ENCODE measurements around the gene CD177.

CD177 gene

GRCh38 chr19:43353606-43354304 lies at the start of gene CD177:
Gene CD177 (plus strand): TSS chr19:43353686. CDS start chr19:43353715, 29 bp downstream.
- H3K4me3 ChIP-seq (ENCODE audit: low read length), result no peak within 1 kb of the TSS
- TF ChIP-seq CTCF (IDR thresholded peaks at IDR 0.05; ENCODE audit: insufficient read depth, low read depth, low read length, missing control alignments), result no peak
- no peak for DNase-seq (ENCODE audit: low read depth)

GRCh38 chr19:43305642-43306041 lies 47.8 kb upstream of the CD177 start:
- peak; percentile 5 for TF ChIP-seq CTCF (IDR thresholded peaks at IDR 0.05; ENCODE audit: insufficient read depth, low read depth, low read length, missing control alignments)
- no peak overlapping the region for H3K4me3 ChIP-seq (ENCODE audit: low read length)
- no peak for DNase-seq (ENCODE audit: low read depth)

- H3K4me3 ChIP-seq (ENCODE audit: low read length), result no peak overlapping the region
- TF ChIP-seq CTCF (IDR thresholded peaks at IDR 0.05; ENCODE audit: insufficient read depth, low read depth, low read length, missing control alignments), result no peak
- peak; percentile 51 for DNase-seq (ENCODE audit: low read depth)
These were observed 47.4 kb upstream of the CD177 start for GRCh38 chr19:43306097-43306496.

GRCh38 chr19:43308244-43308815 lies 45.2 kb upstream of the CD177 start:
- TF ChIP-seq CTCF (IDR thresholded peaks at IDR 0.05; ENCODE audit: insufficient read depth, low read depth, low read length, missing control alignments), result no peak
- no peak overlapping the region for H3K4me3 ChIP-seq (ENCODE audit: low read length)

GRCh38 chr19:43309466-43309865 lies 44.0 kb upstream of the CD177 start:
- H3K4me3 ChIP-seq (ENCODE audit: low read length), result no peak overlapping the region
- no peak for TF ChIP-seq CTCF (IDR thresholded peaks at IDR 0.05; ENCODE audit: insufficient read depth, low read depth, low read length, missing control alignments)
- no peak for DNase-seq (ENCODE audit: low read depth)

More at GRCh38 chr19:43308244-43308815, 45.2 kb upstream of the CD177 start:
- no peak for DNase-seq (ENCODE audit: low read depth)

- no peak for TF ChIP-seq CTCF (IDR thresholded peaks at IDR 0.05; ENCODE audit: insufficient read depth, low read depth, low read length, missing control alignments)
- peak; percentile 57 for DNase-seq (ENCODE audit: low read depth)
- H3K4me3 ChIP-seq (ENCODE audit: low read length), result no peak overlapping the region
These were observed 43.3 kb upstream of the CD177 start for GRCh38 chr19:43310221-43310620.

- no peak for DNase-seq (ENCODE audit: low read depth)
- TF ChIP-seq CTCF (IDR thresholded peaks at IDR 0.05; ENCODE audit: insufficient read depth, low read depth, low read length, missing control alignments), result no peak
- no peak overlapping the region for H3K4me3 ChIP-seq (ENCODE audit: low read length)
These were observed 42.2 kb upstream of the CD177 start for GRCh38 chr19:43311256-43311655.

Data from epithelial cell of esophagus (primary cell).